H1 (cell line): ENCODE data around the gene PRDM1. TPM values are rescaled to one million over a fixed set of nuclear protein-coding genes. Genes with fewer than 3 reads are reported as not detected.

Experiments
- CTCF ChIA-PET: fragments of 300-600 bp; sonication (Branson Sonifier 250); formaldehyde crosslinking; loops from one replicate; lab custom pipeline; 2021; ENCODE audit not compliant: partially characterized antibody; lab: Charles Lee
- POLR2A ChIA-PET: fragments of 300-600 bp; sonication (Branson Sonifier 250); formaldehyde crosslinking; loops from one replicate; lab custom pipeline; 2021; ENCODE audit warnings: inconsistent platforms; ENCODE audit not compliant: partially characterized antibody; lab: Charles Lee
- DNase-seq, 2 experiments: peaks; one replicate each; pipeline versions ENCODE4 v3.0.0 to v3.0.0-alpha.2; 2010 to 2022; ENCODE audit warnings: low spot score in 2 of 2, low read depth in 1 of 2, mixed read lengths in 1 of 2
- FAIRE-seq: peaks from 2 replicates; lab custom pipeline; 2011; peaks lifted over from hg19 to GRCh38; lab: Jason Lieb, UNC
- H2AFZ ChIP-seq: 2 replicates; pipeline ENCODE4 v1.8.1; 2012; ENCODE audit warnings: low read length, inconsistent platforms
- H2AK5ac ChIP-seq: 2 replicates; pipeline ENCODE4 v1.6.1; 2013; ENCODE audit warnings: low read depth, low read length
- H2BK120ac ChIP-seq: replicated peaks from 2 replicates; pipeline ENCODE3; 2013; ENCODE audit warnings: low read depth, low read length, inconsistent platforms
- H2BK12ac ChIP-seq: 2 replicates; pipeline ENCODE4 v1.6.1; 2013; ENCODE audit warnings: low read depth, low read length
- H2BK15ac ChIP-seq: 2 replicates; pipeline ENCODE4 v1.6.1; 2013; ENCODE audit warnings: low read length
- H2BK20ac ChIP-seq: 2 replicates; pipeline ENCODE4 v1.6.1; 2013; ENCODE audit warnings: low read length
- H2BK5ac ChIP-seq: 2 replicates; pipeline ENCODE4 v1.6.1; 2013; ENCODE audit warnings: low read depth, low read length
- H3K14ac ChIP-seq: 2 replicates; pipeline ENCODE4 v1.6.1; 2013; ENCODE audit warnings: inconsistent platforms; ENCODE audit not compliant: insufficient read length
- H3K18ac ChIP-seq: 2 replicates; pipeline ENCODE4 v1.6.1; 2013; ENCODE audit warnings: low read length; ENCODE audit errors: extremely low read depth
- H3K23ac ChIP-seq: 2 replicates; pipeline ENCODE4 v1.6.1; 2013; ENCODE audit warnings: inconsistent platforms; ENCODE audit not compliant: insufficient read length
- H3K23me2 ChIP-seq: 2 replicates; pipeline ENCODE4 v1.6.1; 2013; ENCODE audit warnings: low read depth, low read length
- H3K27ac ChIP-seq: 2 replicates; pipeline ENCODE4 v1.6.1; 2011; ENCODE audit warnings: low read depth, low read length, inconsistent platforms
- H3K27me3 ChIP-seq, 4 experiments: replicated peaks in 1 of 4; 1 replicate in 1 of 4; 2 replicates in 3 of 4; pipeline versions ENCODE4 v1.6.1 to v1.8.1; 2011 to 2013; ENCODE audit warnings: low read length in 3 of 4, mild to moderate bottlenecking in 3 of 4, inconsistent platforms in 2 of 4, mixed read lengths in 2 of 4, moderate library complexity in 1 of 4; ENCODE audit not compliant: control insufficient read depth in 3 of 4, insufficient read depth in 3 of 4; ENCODE audit errors: extremely low read depth in 1 of 4
- H3K36me3 ChIP-seq, 4 experiments: 2 replicates each; pipeline versions ENCODE4 v1.6.1 to v1.8.1; 2011 to 2013; ENCODE audit warnings: mild to moderate bottlenecking in 4 of 4, low read length in 3 of 4, moderate library complexity in 2 of 4, control low read depth in 1 of 4, inconsistent platforms in 1 of 4; ENCODE audit not compliant: insufficient read depth in 4 of 4, control insufficient read depth in 2 of 4
- H3K4ac ChIP-seq: replicated peaks from 2 replicates; pipeline ENCODE3; 2013; ENCODE audit warnings: low read length, low read depth, mixed read lengths, inconsistent platforms; ENCODE audit not compliant: insufficient read length
- H3K4me1 ChIP-seq, 4 experiments: replicated peaks in 1 of 4; 1 replicate in 1 of 4; 2 replicates in 3 of 4; pipeline versions ENCODE4 v1.6.1 to v1.8.1; 2011 to 2013; ENCODE audit warnings: low read length in 3 of 4, inconsistent platforms in 2 of 4, mixed read lengths in 1 of 4; ENCODE audit not compliant: insufficient read depth in 4 of 4, control insufficient read depth in 3 of 4
- H3K4me2 ChIP-seq, 2 experiments: 2 replicates each; pipeline versions ENCODE4 v1.6.1 to v1.8.1; 2011 to 2013; ENCODE audit warnings: low read depth in 2 of 2, low read length in 2 of 2, control low read depth in 1 of 2, inconsistent platforms in 1 of 2, mild to moderate bottlenecking in 1 of 2; ENCODE audit not compliant: insufficient read depth in 1 of 2
- H3K4me3 ChIP-seq, 4 experiments: fragments of 200-600, 300-600 bp in 1 of 4; sonication (generic), shearing (Covaris generic), sonication (Bioruptor Twin) in 1 of 4; 2 replicates each; pipeline versions ENCODE4 v1.5.1 to v1.8.1; 2011 to 2016; ENCODE audit warnings: low read length in 4 of 4, low read depth in 3 of 4, control low read depth in 2 of 4, inconsistent platforms in 2 of 4, mild to moderate bottlenecking in 2 of 4, mixed read lengths in 1 of 4, moderate library complexity in 1 of 4; ENCODE audit not compliant: insufficient read depth in 2 of 4; ENCODE audit errors: extremely low read depth in 1 of 4
- H3K56ac ChIP-seq: replicated peaks from 2 replicates; pipeline ENCODE3; 2013; ENCODE audit warnings: low read depth, mild to moderate bottlenecking, mixed read lengths, low read length, inconsistent platforms; ENCODE audit not compliant: insufficient read length
- H3K79me1 ChIP-seq: 2 replicates; pipeline ENCODE4 v1.6.1; 2013; ENCODE audit warnings: low read depth, low read length, control low read depth
- H3K79me2 ChIP-seq, 2 experiments: 2 replicates each; pipeline versions ENCODE4 v1.6.1 to v1.8.1; 2012 to 2013; ENCODE audit warnings: low read length in 2 of 2, mild to moderate bottlenecking in 2 of 2, inconsistent platforms in 1 of 2; ENCODE audit not compliant: insufficient read depth in 2 of 2, control insufficient read depth in 1 of 2
- H3K9ac ChIP-seq, 4 experiments: replicated peaks in 1 of 4; 1 replicate in 1 of 4; 2 replicates in 3 of 4; pipeline versions ENCODE4 v1.6.1 to v1.8.1; 2011 to 2013; ENCODE audit warnings: low read depth in 3 of 4, low read length in 3 of 4, control low read depth in 2 of 4, mild to moderate bottlenecking in 2 of 4, moderate library complexity in 2 of 4, inconsistent platforms in 1 of 4; ENCODE audit errors: extremely low read depth in 1 of 4
- H3K9me3 ChIP-seq, 2 experiments: 2 replicates each; pipeline versions ENCODE4 v1.6.1 to v1.8.1; 2012 to 2013; ENCODE audit warnings: mild to moderate bottlenecking in 2 of 2, moderate library complexity in 2 of 2, control low read depth in 1 of 2, inconsistent platforms in 1 of 2, low read depth in 1 of 2, low read length in 1 of 2, mixed read lengths in 1 of 2; ENCODE audit not compliant: insufficient read depth in 2 of 2
- H4K20me1 ChIP-seq, 2 experiments: replicated peaks in 1 of 2; 2 replicates each; pipeline versions ENCODE3 to v1.8.1; 2011 to 2013; ENCODE audit warnings: inconsistent platforms in 2 of 2, low read length in 2 of 2, mild to moderate bottlenecking in 1 of 2; ENCODE audit not compliant: insufficient read depth in 2 of 2, control insufficient read depth in 1 of 2
- H4K5ac ChIP-seq: 2 replicates; pipeline ENCODE4 v1.6.1; 2013; ENCODE audit warnings: low read length, low read depth, mixed read lengths, inconsistent platforms; ENCODE audit not compliant: insufficient read length
- H4K8ac ChIP-seq: 2 replicates; pipeline ENCODE4 v1.8.0; 2013; ENCODE audit warnings: mild to moderate bottlenecking, moderate library complexity, low read length, inconsistent platforms; ENCODE audit not compliant: insufficient read depth; ENCODE audit errors: extremely low read depth
- H4K91ac ChIP-seq: replicated peaks from 2 replicates; pipeline ENCODE3; 2013; ENCODE audit warnings: low read length, mixed read lengths, inconsistent platforms; ENCODE audit not compliant: insufficient read length
- BCL11A ChIP-seq, 2 experiments: IDR thresholded peaks; one replicate each; pipeline ENCODE4 v1.6.1; 2011; ENCODE audit warnings: low read depth in 2 of 2, low read length in 2 of 2, mild to moderate bottlenecking in 2 of 2
- CTCF ChIP-seq, 3 experiments: IDR thresholded peaks; 1 replicate in 2 of 3; 2 replicates in 1 of 3; pipeline versions ENCODE4 v1.5.1 to v1.6.1; 2011; ENCODE audit warnings: low read length in 3 of 3, mild to moderate bottlenecking in 3 of 3, inconsistent platforms in 2 of 3, low read depth in 1 of 3, moderate library complexity in 1 of 3; ENCODE audit not compliant: insufficient read depth in 1 of 3; ENCODE audit errors: control extremely low read depth in 1 of 3
- EP300 ChIP-seq, 2 experiments: IDR thresholded peaks; 1 replicate in 1 of 2; 2 replicates in 1 of 2; pipeline ENCODE4 v1.6.1; 2011 to 2012; ENCODE audit warnings: low read depth in 2 of 2, low read length in 2 of 2, mild to moderate bottlenecking in 2 of 2, borderline replicate concordance in 1 of 2, inconsistent platforms in 1 of 2, moderate library complexity in 1 of 2
- KDM1A ChIP-seq: fragments of 200-600, 300-600 bp; sonication (generic); IDR thresholded peaks from 2 replicates; pipeline ENCODE4 v1.7.1; 2016; ENCODE audit warnings: mild to moderate bottlenecking, low read length, borderline replicate concordance
- PHF8 ChIP-seq: fragments of 200-600 bp; sonication (generic); conservative IDR thresholded peaks from 2 replicates; pipeline ENCODE4 v1.7.1; 2012; ENCODE audit warnings: low read depth, mild to moderate bottlenecking, inconsistent platforms, low read length, moderate library complexity
- SIRT6 ChIP-seq: IDR thresholded peaks from one replicate; pipeline ENCODE4 v1.7.1; 2012; ENCODE audit warnings: low read length, inconsistent platforms
- WGBS, 2 experiments: shearing (Covaris generic) in 1 of 2; methylation state at CpG; one replicate each; pipeline versions ENCODE4 v1.1.6 to v1.1.7; 2013 to 2015; ENCODE audit warnings: low lambda C conversion rate in 2 of 2, mixed read lengths in 2 of 2, inconsistent platforms in 1 of 2, low coverage in 1 of 2, missing lambda C conversion rate in 1 of 2; ENCODE audit not compliant: insufficient replicate concordance in 2 of 2, insufficient coverage in 1 of 2, insufficient read length in 1 of 2; ENCODE audit errors: extremely low coverage in 1 of 2, missing lambda C conversion rate in 1 of 2; 5-methylcytosine and 5-hydroxymethylcytosine counted together
- polyA plus RNA-seq, 7 experiments: library from polyadenylated mRNA; depleted of rRNA in 3 of 7; stranded (reverse) in 5 of 7; unstranded in 2 of 7; fragments of >200 nt in 5 of 7; fragments of 200-250 nt in 2 of 7; gene quantifications; 1 replicate in 5 of 7; 2 replicates in 1 of 7; 4 replicates in 1 of 7; pipeline versions ENCODE4 v1.2.1 to v1.2.3, GENCODE V29; 2011 to 2013; ENCODE audit warnings: missing spikeins in 2 of 7, mixed read lengths in 2 of 7
- total RNA-seq: library from RNA; stranded (reverse); fragmentation: NEBNext Ultra II Directional; extraction: Animal tissue kit (Norgen Biotek cat#: 25700); gene quantifications from 2 replicates; pipeline ENCODE4 v1.2.1, GENCODE V29; 2021

Gene PRDM1
- total and polyA plus RNA-seq, 2 of the 8 experiments (the other 6 are each of a cell fraction or from before 2014, with no cell fraction given): 0.21 to 0.74 TPM

- Histone ChIP-seq H4K20me1 (no peaks in the 10 kb centered on the region), H3K9me3 (no peaks in the 10 kb centered on the region), H3K79me2 (no peaks in the 10 kb centered on the region), H2BK120ac (no peak overlapping the region), H4K5ac (no peak overlapping the region), H3K27me3 (no peaks in the 10 kb centered on the region; a peak in 2 of 7 replicates), H3K4me1 (no peaks in the 10 kb centered on the region), H3K23ac (no peak overlapping the region), H2AFZ (no peak overlapping the region), H3K79me1 (no peaks in the 10 kb centered on the region), H2BK20ac (no peak overlapping the region), H2AK5ac (no peak overlapping the region), H3K4me3 (no peak overlapping the region), H3K27ac (no peak overlapping the region), H3K23me2 (no peaks in the 10 kb centered on the region), H2BK15ac (no peak overlapping the region), H2BK12ac (no peak overlapping the region; the same call in 1 of the 2 replicates), H3K4me2 (no peak overlapping the region), H3K4ac (no peak overlapping the region), H3K56ac (no peak overlapping the region), H3K18ac (no peak overlapping the region), H3K9ac (no peak overlapping the region), H2BK5ac (no peak overlapping the region), H4K91ac (no peak overlapping the region), H4K8ac (no peak overlapping the region; the same call in 1 of the 2 replicates), H3K14ac (no peak overlapping the region), H3K36me3 (no peaks in the 10 kb centered on the region)
- ChIA-PET CTCF (interaction anchor here (0.5 to 1.6 kb wide), 7 partner anchors 15 to 622 kb away, joined by 3 to 6 read pairs (median 3); no protein-coding TSS in a partner anchor), POLR2A (no interaction called here)
- no peak for DNase-seq
- FAIRE-seq: no peak
- no peak for TF ChIP-seq SIRT6
- no peak for TF ChIP-seq BCL11A (IDR thresholded peaks at IDR 0.05; ENCODE audit: low read depth in 2 of 2, low read length in 2 of 2)
- TF ChIP-seq KDM1A: no peak
- no peak for TF ChIP-seq CTCF (IDR thresholded peaks at IDR 0.05; ENCODE audit: control extremely low read depth in 1 of 3, insufficient read depth in 1 of 3, low read depth in 1 of 3, low read length in 3 of 3)
- no peak for TF ChIP-seq PHF8
- no peak for TF ChIP-seq EP300 (IDR thresholded peaks at IDR 0.05; ENCODE audit: borderline replicate concordance in 1 of 2, low read depth in 2 of 2, low read length in 2 of 2)
- WGBS, 2 experiments: 97% methylated on average over 21 of the region's 21 CpGs; no CpG with 5 or more reads in 1 of the 2 experiments
Observed at GRCh38 chr6:106104941-106105340, 18.8 kb downstream of the PRDM1 start.
